Adrenal gland (tissue), 5 donors: Measurements from ENCODE around the gene EFNA5.

ENCODE experiments used
- CTCF ChIP-seq, 6 experiments: fragments of 450-650 bp in 4 of 6; fragments of 200-600 bp in 2 of 6; sonication (generic) in 1 of 6; IDR thresholded peaks; 1 replicate in 5 of 6; 2 replicates in 1 of 6; pipeline versions ENCODE4 v1.5.1 to v1.8.0; 2016 to 2021; ENCODE audit warnings: antibody characterized with exemption in 6 of 6, mild to moderate bottlenecking in 2 of 6, moderate library complexity in 1 of 6
- POLR2A ChIP-seq, 2 donors: fragments of 450-650 bp; IDR thresholded peaks; one replicate each; pipeline ENCODE4 v1.6.1; 2017; ENCODE audit warnings: antibody characterized with exemption in 2 of 2, mild to moderate bottlenecking in 2 of 2, moderate library complexity in 1 of 2
- donor health status: DM: no; HTN: no; CAD: no.

GRCh38 chr5:107532169-107532878 lies 138.4 kb downstream of the EFNA5 start:
- TF ChIP-seq CTCF (IDR thresholded peaks at IDR 0.05) (no peak), POLR2A (IDR thresholded peaks at IDR 0.05) (no peak)
